HG03378 (cell line): Measurements from ENCODE around the gene RNF11.
A peak's percentile ranks its signal among the peaks of the same experiment; 100 is the strongest.

ENCODE experiments used
- ATAC-seq: cut with Tn5 transposase; IDR thresholded peaks from one replicate; pipeline ENCODE4 v1.9.1; 2021; ENCODE audit warnings: mild to moderate bottlenecking, moderate library complexity; ENCODE audit not compliant: unreplicated experiment

Gene RNF11

GRCh38 chr1:51294566-51295184, 58.6 kb downstream of the RNF11 start:
- ATAC-seq: no peak

- no peak for ATAC-seq
Measured at GRCh38 chr1:51295926-51296325, 59.9 kb downstream of the RNF11 start.

DNA sequence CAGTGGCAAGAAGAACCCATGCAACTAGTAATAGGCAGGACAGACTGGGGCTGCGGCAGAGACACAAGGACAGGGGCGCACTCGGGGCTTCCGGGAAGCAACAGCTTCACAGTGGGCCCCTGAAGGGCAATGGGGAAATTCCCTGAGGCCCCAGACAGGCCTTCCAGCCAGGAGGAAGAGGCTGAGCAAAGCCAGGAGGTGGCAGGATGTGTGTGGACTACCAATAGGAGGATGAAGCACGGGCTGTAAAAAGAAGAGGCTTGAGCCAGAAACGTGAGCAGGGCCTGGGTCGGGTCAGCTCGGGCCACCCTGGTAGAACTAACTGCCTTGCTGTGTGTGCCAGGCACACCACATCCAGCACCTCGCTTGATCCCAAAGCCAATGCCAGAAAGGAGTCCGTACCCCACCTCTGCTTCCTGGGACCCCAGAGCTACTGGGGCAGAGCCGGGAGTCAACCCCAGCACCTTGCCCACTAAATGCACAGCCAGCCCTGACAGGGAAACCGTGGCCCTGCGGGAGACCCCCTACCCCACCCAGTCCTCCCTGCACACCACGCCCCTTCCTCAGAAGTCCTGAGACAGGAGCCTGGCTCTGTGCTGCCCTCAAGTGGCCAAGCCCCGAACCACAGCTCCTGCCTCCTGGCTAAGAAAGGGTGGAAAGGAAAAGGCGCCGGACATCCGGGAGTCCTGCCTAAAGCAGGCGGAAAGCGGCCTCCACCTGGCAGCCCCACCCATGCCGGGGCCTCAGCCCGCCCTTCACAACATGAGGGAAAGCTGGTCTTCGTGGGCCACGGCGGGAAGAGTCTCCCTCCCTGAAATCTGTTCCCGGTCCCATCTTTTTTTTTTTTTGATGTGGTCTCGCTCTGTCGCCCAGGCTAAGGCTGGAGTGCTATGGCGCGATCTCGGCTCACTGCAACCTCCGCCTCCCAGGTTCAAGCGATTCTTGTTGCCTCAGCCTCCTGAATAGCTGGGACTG, 60.6 kb downstream of the RNF11 start:
- peak; percentile 45 for ATAC-seq

DNA sequence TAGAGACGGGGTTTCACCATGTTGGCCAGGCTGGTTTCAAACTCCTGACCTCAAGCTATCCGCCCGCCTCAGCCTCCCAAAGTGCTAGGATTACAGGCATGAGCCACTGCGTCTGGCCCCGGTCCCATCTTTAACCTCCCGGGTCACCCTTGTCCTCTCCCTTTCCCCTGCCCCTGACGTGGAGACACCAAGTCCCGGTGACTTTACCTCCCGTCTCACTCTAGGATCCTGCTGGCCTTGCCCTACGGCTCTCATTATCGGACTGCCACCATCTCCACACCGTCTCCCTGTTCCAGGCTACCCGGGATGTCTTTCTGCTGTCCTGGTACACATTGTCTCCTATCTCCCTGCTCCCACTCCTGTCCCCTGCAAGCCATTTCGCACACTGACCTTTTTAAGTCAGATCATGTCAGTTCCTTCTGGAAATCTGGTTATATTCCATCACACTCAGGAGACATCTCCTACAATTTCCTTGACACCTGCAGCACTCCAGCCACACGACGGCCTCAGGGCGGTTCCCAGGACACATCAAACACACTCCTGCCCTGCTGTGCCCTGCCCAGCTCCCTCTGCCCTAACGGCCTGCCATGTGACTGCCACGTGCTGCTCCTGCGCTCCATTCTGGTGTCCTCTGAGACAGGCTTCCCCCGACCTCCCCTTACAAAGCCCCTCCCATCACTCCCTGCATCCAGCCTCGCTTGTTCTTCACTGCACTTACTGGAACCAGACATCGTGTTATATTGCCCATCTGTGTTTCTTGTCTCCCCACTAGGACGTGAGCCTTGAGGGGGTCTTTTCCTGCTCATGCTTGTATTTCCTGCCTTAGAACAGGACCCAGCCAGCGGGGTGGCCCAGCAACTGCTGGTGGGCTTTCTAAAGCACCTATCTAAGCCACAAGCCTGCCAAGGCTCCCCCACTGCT, 61.6 kb downstream of the RNF11 start:
- no peak for ATAC-seq

GRCh38 chr1:51298322-51298705, 62.2 kb downstream of the RNF11 start:
- no peak for ATAC-seq

GRCh38 chr1:51299185-51299885, 63.3 kb downstream of the RNF11 start:
- no peak for ATAC-seq

DNA sequence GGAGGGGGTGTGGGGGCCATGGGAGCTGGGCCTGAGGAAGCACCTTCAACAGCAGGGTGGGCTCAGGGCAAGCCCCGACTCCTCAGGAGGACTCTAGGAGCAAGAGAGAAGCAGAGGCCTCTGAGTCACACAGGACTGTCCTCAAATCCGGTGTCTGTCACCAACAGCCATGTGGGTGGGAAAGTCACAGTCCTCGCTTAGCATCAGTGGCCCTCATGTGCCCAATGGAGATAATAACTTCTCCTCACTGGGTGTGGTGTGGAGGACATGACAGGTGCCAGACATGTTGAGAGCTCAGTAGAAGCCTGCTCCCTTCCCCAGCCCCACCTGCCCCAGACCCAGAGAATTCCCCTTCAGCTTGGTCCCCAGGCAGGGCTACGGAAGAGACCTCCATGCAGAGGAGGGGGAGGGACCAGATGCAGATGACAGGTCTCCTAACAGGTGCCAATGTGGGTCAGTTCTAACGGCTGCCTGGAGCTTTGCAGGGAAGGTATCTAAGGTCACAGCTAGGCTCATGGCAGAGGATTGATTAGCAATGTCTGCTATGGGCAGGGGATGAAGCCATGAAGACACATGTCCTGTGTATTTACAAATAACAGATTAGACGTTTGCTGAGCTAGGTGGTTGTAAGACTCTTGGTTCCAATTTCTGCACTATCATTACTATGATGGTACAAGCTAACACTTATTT, 64.1 kb downstream of the RNF11 start:
- no peak for ATAC-seq

DNA sequence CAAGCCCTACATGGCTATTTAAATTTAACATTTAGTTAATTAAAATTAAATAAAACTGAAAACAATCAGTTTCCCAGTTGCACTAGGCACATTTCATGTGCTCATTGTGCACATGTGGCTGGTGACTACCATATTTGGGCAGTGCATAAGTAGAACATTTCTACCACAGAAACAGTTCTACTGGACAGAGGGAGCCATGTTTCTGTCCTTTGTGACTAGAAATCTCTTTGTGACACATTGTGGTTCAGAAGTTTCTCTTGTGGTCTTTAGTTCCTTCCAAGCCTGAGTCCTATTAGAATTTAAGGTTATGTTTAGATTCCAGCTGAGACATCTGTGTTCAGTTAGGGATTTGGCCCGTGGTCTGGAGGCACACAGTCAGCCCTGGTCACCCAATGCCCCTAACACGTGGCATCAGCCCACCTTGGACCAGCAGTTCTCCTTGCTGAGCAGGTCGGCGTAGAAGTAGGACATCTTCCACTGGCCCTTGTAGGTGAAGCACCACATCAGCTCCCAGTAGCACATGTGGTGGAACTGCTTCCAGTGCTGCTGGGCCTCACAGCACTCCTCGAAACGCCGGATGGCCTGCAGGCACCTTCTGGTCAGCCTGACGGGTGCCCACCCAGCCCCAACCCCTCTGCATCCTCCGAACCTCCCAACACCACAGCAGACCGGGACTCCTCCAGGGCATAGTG, 65.2 kb downstream of the RNF11 start:
- ATAC-seq: peak; percentile 42

- ATAC-seq: no peak
Measured at GRCh38 chr1:51301844-51302162, 65.7 kb downstream of the RNF11 start.

DNA sequence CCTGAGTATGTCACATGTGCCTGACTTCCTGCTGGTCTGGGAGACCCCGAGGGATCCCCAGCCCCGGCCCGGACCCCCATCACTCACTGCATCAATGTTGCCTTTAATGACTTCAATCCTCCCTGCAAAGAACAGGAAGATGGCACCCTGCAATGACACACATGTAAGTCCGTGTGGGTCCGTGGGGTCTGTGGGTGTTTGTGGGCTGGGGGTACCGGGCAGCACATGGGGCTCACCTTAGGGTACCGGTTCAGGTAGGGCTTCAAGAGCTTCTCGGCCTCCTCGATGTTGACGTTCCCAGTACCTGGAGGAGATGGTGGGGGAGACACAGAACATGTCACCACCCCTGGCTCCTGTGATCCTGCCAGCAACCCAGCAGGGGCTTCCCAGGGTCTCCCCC, 66.2 kb downstream of the RNF11 start:
- no peak for ATAC-seq

- no peak for ATAC-seq
Measured at GRCh38 chr1:51302746-51303145, 66.7 kb downstream of the RNF11 start.

GRCh38 chr1:51303315-51303714, 67.2 kb downstream of the RNF11 start:
- no peak for ATAC-seq

- no peak for ATAC-seq
Measured at GRCh38 chr1:51303751-51304251, 67.7 kb downstream of the RNF11 start.

GRCh38 chr1:51304360-51304759, 68.3 kb downstream of the RNF11 start:
- ATAC-seq: no peak

DNA sequence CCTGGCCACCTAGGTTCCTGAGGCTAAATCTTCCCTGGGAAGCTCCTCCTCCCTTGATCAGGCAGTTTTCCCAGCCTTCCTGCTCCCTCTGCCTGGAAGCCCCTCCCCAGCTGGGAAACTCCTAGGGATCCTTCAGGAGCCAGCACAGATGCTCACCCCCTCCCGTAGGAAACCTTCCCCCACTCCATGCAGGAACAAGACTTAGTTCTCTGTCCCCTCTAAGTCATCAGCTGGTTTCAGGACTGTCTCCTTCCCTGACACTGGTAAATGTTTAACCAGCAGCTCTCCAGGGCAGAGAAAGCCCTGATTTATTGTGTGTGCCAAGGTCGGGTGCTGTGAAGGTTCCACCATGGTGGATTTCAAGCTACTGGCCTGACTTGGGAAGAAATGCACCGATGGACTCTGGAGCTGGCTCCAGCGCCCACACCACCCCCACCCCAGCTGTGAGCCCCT, 69.3 kb downstream of the RNF11 start:
- ATAC-seq: no peak

DNA sequence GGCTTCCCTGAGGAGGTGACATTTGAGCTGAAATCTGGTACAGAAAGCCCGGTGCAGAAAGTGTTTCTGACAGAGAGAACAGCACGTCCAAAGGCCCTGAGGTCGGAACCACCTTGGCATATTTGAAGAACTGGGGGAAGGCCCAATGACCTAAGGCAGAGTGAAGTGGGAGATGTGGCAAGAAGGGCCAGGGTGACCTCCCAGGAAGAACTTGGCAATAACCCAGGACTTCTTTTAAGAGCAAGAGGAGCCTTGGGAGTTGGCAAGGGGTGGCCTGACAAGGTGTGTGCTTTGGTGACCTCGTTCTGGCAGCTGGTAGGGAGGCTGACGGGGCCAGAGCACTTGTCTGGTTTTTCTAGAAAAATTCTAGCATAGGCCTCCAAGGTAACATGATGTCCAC, 70.9 kb downstream of the RNF11 start:
- ATAC-seq: no peak

- ATAC-seq: no peak
Measured at GRCh38 chr1:51308636-51309035, 72.6 kb downstream of the RNF11 start.

DNA sequence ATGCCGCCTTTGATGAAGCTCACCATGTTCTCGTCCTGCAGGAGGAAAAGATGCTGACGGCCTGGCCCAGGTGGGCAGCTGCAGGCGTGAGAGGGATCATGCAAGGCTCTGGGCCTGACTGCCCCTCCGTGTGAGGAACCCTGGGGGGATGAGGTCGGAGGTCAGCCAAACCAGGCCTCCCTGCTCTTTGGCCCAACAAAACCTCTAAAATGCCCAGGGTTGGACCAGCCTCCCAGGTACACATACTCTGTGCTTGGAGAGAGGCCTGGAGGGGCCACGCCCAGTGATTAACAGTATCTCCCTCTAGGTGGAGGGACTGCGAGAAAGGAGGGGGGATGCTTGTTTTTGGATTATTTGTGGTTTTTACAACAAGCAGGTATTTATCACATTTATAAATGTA, 73.2 kb downstream of the RNF11 start:
- ATAC-seq: no peak

DNA sequence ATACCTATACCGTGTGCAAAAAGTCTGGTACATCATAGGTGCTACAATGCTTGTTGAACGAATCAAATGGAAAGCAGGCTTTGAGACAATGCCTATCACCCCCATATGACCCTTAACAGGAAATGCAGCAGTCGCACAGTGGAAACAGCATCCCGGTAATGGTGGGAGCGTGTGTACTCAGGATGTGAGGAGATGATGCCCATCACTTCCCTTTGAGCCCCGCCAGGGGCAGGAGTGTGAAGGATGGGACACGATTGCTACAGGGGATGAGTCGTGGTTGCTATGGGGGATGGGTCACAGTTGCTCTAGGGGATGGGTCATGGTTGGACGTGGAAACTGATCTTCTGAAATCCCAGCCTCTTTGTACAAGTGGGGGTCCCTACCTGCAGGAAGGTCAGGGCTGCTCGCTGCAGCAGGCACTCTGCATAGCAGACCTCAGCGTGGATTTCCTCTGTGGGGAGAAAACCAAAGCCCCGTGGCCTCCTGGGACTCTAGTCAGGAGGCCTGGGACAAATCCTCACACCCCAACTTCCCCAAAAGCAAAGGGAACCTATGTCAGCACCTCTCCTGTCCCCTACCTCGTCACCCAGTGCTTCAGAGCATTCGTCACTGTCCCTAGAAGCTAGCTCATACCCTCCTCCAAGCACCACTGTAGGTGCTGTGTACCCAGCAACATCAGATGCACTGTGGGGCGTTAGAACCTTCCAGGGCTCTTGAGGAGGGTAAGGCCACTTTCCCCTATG, 75.0 kb downstream of the RNF11 start:
- ATAC-seq: no peak
